Measurements from ENCODE around the gene SIGLEC5. TPM values are rescaled to one million over a fixed set of nuclear protein-coding genes. Genes with fewer than 3 reads are reported as not detected.

Gene SIGLEC5
- total and polyA plus RNA-seq, 2 of the 8 experiments (the other 6 are each of a cell fraction or from before 2014, with no cell fraction given), result not detected

DNA sequence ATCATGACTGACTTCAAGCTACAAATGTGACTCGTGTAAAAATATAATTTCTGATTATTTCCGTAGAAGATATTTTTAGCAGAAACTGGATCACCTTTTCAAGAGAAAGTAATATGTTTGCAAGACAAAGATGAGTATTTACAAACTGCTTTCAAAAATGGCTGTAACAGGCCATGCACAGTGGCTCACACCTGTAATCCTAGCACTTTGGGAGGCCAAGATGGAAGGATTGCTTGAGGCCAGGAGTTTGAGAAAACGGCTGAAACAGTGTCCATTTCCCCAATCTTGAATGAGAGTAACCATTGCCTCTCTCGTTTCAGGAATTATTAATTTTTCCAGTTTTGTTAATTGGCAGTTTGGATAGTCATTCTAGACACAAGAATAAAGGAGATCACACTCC, 62.6 kb downstream of the SIGLEC5 start:
- Histone ChIP-seq H2BK20ac (ENCODE audit: low read length) (no peak overlapping the region), H3K27ac (ENCODE audit: low read depth, low read length) (no peak overlapping the region), H3K23ac (ENCODE audit: insufficient read length) (no peak overlapping the region), H3K9ac (replicated peaks in 1 of 4; ENCODE audit: extremely low read depth in 1 of 4, low read depth in 3 of 4, low read length in 3 of 4) (no peak overlapping the region), H4K5ac (ENCODE audit: insufficient read length, low read depth, low read length) (no peak overlapping the region), H4K91ac (replicated peaks; ENCODE audit: insufficient read length, low read length) (no peak overlapping the region), H3K27me3 (replicated peaks in 1 of 4; ENCODE audit: control insufficient read depth in 3 of 4, extremely low read depth in 1 of 4, insufficient read depth in 3 of 4, low read length in 3 of 4) (no peaks in the 10 kb centered on the region), H2AFZ (ENCODE audit: low read length) (no peak overlapping the region), H3K4me1 (replicated peaks in 1 of 4; ENCODE audit: control insufficient read depth in 3 of 4, insufficient read depth in 4 of 4, low read length in 3 of 4) (peaks cover 0 to 3% (median 2%) of the 10 kb centered on the region in 4 experiments; a peak in 4 of 7 replicates), H3K36me3 (ENCODE audit: control insufficient read depth in 2 of 4, insufficient read depth in 4 of 4, low read length in 3 of 4) (no peaks in the 10 kb centered on the region), H3K79me1 (ENCODE audit: low read depth, low read length) (peaks cover 4% of the 10 kb centered on the region; the same call in 1 of the 2 replicates), H4K8ac (ENCODE audit: extremely low read depth, insufficient read depth, low read length) (no peak overlapping the region), H3K23me2 (ENCODE audit: low read depth, low read length) (peaks cover 4% of the 10 kb centered on the region), H4K20me1 (replicated peaks in 1 of 2; ENCODE audit: control insufficient read depth in 1 of 2, insufficient read depth in 2 of 2, low read length in 2 of 2) (no peaks in the 10 kb centered on the region), H2BK12ac (ENCODE audit: low read depth, low read length) (no peak overlapping the region), H3K4ac (replicated peaks; ENCODE audit: insufficient read length, low read depth, low read length) (no peak overlapping the region), H3K56ac (replicated peaks; ENCODE audit: insufficient read length, low read depth, low read length) (no peak overlapping the region), H2BK5ac (ENCODE audit: low read depth, low read length) (no peak overlapping the region), H2AK5ac (ENCODE audit: low read depth, low read length) (no peak overlapping the region), H3K4me3 (ENCODE audit: extremely low read depth in 1 of 4, insufficient read depth in 2 of 4, low read depth in 3 of 4, low read length in 4 of 4) (no peak overlapping the region), H3K79me2 (ENCODE audit: control insufficient read depth in 1 of 2, insufficient read depth in 2 of 2, low read length in 2 of 2) (peaks cover 0 to 13% of the 10 kb centered on the region in 2 experiments; a peak in 2 of 4 replicates), H2BK15ac (ENCODE audit: low read length) (no peak overlapping the region), H3K9me3 (ENCODE audit: insufficient read depth in 2 of 2, low read depth in 1 of 2, low read length in 1 of 2) (peaks cover 3% of the 10 kb centered on the region in 2 experiments; a peak in 1 of 4 replicates), H3K18ac (ENCODE audit: extremely low read depth, low read length) (no peak overlapping the region), H3K4me2 (ENCODE audit: insufficient read depth in 1 of 2, low read depth in 2 of 2, low read length in 2 of 2) (no peak overlapping the region), H3K14ac (ENCODE audit: insufficient read length) (no peak overlapping the region), H2BK120ac (replicated peaks; ENCODE audit: low read depth, low read length) (no peak overlapping the region)
- FAIRE-seq (no peak), DNase-seq (ENCODE audit: low read depth in 1 of 2, low spot score in 2 of 2) (no peak)
- CTCF ChIA-PET (ENCODE audit: partially characterized antibody), result no interaction called here
- POLR2A ChIA-PET (ENCODE audit: partially characterized antibody), result no interaction called here
- WGBS, 2 experiments (ENCODE audit: extremely low coverage in 1 of 2, insufficient coverage in 1 of 2, insufficient read length in 1 of 2, insufficient replicate concordance in 2 of 2, low coverage in 1 of 2, low lambda C conversion rate in 2 of 2, missing lambda C conversion rate in 1 of 2), result 79% methylated on average over 4 of the region's 4 CpGs; no CpG with 5 or more reads in 1 of the 2 experiments
- TF ChIP-seq RFX5 (IDR thresholded peaks at IDR 0.05; ENCODE audit: borderline replicate concordance, low read depth, low read length) (no peak), JUND (IDR thresholded peaks at IDR 0.05; ENCODE audit: low read length) (no peak), BACH1 (IDR thresholded peaks at IDR 0.05; ENCODE audit: low read length) (no peak), CHD1 (IDR thresholded peaks at IDR 0.05; ENCODE audit: low read depth, low read length) (no peak), SIRT6 (IDR thresholded peaks at IDR 0.05; ENCODE audit: low read length) (no peak), SIN3A (conservative IDR thresholded peaks at IDR 0.05 in 1 of 2, IDR thresholded peaks at IDR 0.05 in 1 of 2; ENCODE audit: low read depth in 1 of 2, low read length in 2 of 2) (no peak), RAD21 (IDR thresholded peaks at IDR 0.05 in 1 of 2, conservative IDR thresholded peaks at IDR 0.05 in 1 of 2; ENCODE audit: low read depth in 2 of 2, low read length in 2 of 2) (no peak), EGR1 (IDR thresholded peaks at IDR 0.05; ENCODE audit: borderline replicate concordance, low read depth, low read length) (no peak), SIX5 (IDR thresholded peaks at IDR 0.05; ENCODE audit: low read depth, low read length) (no peak), SUZ12 (IDR thresholded peaks at IDR 0.05; ENCODE audit: low read length) (no peak), CTBP2 (IDR thresholded peaks at IDR 0.05; ENCODE audit: borderline replicate concordance, insufficient read depth, insufficient read length, low read length) (no peak), SP4 (IDR thresholded peaks at IDR 0.05; ENCODE audit: low read length) (no peak)
- TF ChIP-seq, protein P1, sequence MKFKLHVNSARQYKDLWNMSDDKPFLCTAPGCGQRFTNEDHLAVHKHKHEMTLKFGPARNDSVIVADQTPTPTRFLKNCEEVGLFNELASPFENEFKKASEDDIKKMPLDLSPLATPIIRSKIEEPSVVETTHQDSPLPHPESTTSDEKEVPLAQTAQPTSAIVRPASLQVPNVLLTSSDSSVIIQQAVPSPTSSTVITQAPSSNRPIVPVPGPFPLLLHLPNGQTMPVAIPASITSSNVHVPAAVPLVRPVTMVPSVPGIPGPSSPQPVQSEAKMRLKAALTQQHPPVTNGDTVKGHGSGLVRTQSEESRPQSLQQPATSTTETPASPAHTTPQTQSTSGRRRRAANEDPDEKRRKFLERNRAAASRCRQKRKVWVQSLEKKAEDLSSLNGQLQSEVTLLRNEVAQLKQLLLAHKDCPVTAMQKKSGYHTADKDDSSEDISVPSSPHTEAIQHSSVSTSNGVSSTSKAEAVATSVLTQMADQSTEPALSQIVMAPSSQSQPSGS (IDR thresholded peaks at IDR 0.05; ENCODE audit: low read length), result no peak
